Measurements from ENCODE around the gene EYS.

GRCh38 chr6:64895945-64896344 lies 811.1 kb downstream of the EYS start:
- TF ChIP-seq, protein P1, sequence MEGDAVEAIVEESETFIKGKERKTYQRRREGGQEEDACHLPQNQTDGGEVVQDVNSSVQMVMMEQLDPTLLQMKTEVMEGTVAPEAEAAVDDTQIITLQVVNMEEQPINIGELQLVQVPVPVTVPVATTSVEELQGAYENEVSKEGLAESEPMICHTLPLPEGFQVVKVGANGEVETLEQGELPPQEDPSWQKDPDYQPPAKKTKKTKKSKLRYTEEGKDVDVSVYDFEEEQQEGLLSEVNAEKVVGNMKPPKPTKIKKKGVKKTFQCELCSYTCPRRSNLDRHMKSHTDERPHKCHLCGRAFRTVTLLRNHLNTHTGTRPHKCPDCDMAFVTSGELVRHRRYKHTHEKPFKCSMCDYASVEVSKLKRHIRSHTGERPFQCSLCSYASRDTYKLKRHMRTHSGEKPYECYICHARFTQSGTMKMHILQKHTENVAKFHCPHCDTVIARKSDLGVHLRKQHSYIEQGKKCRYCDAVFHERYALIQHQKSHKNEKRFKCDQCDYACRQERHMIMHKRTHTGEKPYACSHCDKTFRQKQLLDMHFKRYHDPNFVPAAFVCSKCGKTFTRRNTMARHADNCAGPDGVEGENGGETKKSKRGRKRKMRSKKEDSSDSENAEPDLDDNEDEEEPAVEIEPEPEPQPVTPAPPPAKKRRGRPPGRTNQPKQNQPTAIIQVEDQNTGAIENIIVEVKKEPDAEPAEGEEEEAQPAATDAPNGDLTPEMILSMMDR (IDR thresholded peaks at IDR 0.05; ENCODE audit: low read depth, low read length, poor library complexity, severe bottlenecking), result no peak
- TF ChIP-seq EZH2phosphoT487 (IDR thresholded peaks at IDR 0.05; ENCODE audit: borderline replicate concordance, low read length), result no peak
